Transverse colon (tissue), 4 donors: ENCODE results near the gene XPA.

Experiments used
- POLR2A ChIP-seq: fragments of 450-650 bp; IDR thresholded peaks from one replicate; pipeline ENCODE4 v1.6.1; 2016; ENCODE audit warnings: antibody characterized with exemption, mild to moderate bottlenecking, moderate library complexity
- POLR2AphosphoS5 ChIP-seq, 3 donors: sonication (generic); formaldehyde crosslinking; IDR thresholded peaks; one replicate each; pipeline ENCODE4 v1.6.1; 2016; ENCODE audit warnings: antibody characterized with exemption in 3 of 3
- TF ChIP-seq, protein P1 (sequence below), 5 experiments: fragments of 200-600 bp in 3 of 5; fragments of 450-650 bp in 2 of 5; sonication (generic) in 3 of 5; IDR thresholded peaks; 1 replicate in 2 of 5; 2 replicates in 3 of 5; pipeline ENCODE4 v1.5.1; 2016 to 2017; ENCODE audit warnings: antibody characterized with exemption in 5 of 5, inconsistent platforms in 3 of 5, mild to moderate bottlenecking in 2 of 5, moderate library complexity in 1 of 5

DNA sequence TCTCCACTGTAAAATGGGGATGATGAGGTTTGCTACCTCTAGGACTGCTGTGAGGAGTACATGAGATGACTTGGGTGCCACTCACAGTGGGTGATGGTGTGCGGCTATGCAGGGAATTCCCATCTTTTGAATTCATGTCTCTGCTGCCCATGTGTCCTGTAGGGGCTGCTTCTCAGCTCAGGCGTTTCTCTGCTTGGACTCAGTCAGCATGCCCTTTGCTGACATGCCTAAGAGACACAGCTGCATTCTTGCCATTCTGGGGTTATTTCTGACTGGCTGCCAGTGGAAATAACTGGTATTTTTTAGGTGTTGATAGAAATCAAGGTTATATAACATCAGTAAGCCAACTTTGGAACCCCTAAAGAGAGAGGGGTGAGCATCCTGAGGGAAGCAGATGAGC lies 24.3 kb upstream of the XPA start:
- TF ChIP-seq POLR2AphosphoS5 (IDR thresholded peaks at IDR 0.05) (no peak), POLR2A (no peak)
- TF ChIP-seq, protein P1, sequence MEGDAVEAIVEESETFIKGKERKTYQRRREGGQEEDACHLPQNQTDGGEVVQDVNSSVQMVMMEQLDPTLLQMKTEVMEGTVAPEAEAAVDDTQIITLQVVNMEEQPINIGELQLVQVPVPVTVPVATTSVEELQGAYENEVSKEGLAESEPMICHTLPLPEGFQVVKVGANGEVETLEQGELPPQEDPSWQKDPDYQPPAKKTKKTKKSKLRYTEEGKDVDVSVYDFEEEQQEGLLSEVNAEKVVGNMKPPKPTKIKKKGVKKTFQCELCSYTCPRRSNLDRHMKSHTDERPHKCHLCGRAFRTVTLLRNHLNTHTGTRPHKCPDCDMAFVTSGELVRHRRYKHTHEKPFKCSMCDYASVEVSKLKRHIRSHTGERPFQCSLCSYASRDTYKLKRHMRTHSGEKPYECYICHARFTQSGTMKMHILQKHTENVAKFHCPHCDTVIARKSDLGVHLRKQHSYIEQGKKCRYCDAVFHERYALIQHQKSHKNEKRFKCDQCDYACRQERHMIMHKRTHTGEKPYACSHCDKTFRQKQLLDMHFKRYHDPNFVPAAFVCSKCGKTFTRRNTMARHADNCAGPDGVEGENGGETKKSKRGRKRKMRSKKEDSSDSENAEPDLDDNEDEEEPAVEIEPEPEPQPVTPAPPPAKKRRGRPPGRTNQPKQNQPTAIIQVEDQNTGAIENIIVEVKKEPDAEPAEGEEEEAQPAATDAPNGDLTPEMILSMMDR (IDR thresholded peaks at IDR 0.05): no peak
